H9 (cell line): ENCODE data around the gene CSNK1G1. TPM values are rescaled to one million over a fixed set of nuclear protein-coding genes. Genes with fewer than 3 reads are reported as not detected.
A peak's percentile ranks its signal among the peaks of the same experiment; 100 is the strongest.
"Not testable (repeated sequence)": the region's sequence is repeated elsewhere in the genome, so short reads cannot be mapped to it uniquely, and the experiment has no call there.

Experiments
- DNase-seq: peaks from one replicate; pipeline ENCODE4 v3.0.0-alpha.2; 2017
- H2AFZ ChIP-seq: one replicate; pipeline ENCODE4 v1.6.1; 2013; ENCODE audit warnings: mild to moderate bottlenecking, low read length, control low read depth, moderate library complexity
- H2AK5ac ChIP-seq: 2 replicates; pipeline ENCODE4 v1.6.1; 2013; ENCODE audit warnings: low read length, control low read depth, mixed read lengths; ENCODE audit not compliant: insufficient read length
- H2BK120ac ChIP-seq: one replicate; pipeline ENCODE4 v1.6.1; 2013; ENCODE audit warnings: low read depth, mild to moderate bottlenecking, low read length, control low read depth, inconsistent platforms; ENCODE audit not compliant: poor library complexity, severe bottlenecking
- H2BK12ac ChIP-seq: 2 replicates; pipeline ENCODE4 v1.6.1; 2013; ENCODE audit warnings: low read length, control low read depth, mixed read lengths, low read depth; ENCODE audit not compliant: insufficient read length
- H2BK15ac ChIP-seq: 2 replicates; pipeline ENCODE4 v1.6.1; 2013; ENCODE audit warnings: low read depth, low read length, control low read depth
- H2BK20ac ChIP-seq: one replicate; pipeline ENCODE4 v1.6.1; 2013; ENCODE audit warnings: low read depth, mild to moderate bottlenecking, low read length, control low read depth, inconsistent platforms; ENCODE audit not compliant: poor library complexity, severe bottlenecking
- H2BK5ac ChIP-seq: 2 replicates; pipeline ENCODE4 v1.6.1; 2013; ENCODE audit warnings: low read length, control low read depth, mixed read lengths; ENCODE audit not compliant: insufficient read length
- H3K14ac ChIP-seq: 2 replicates; pipeline ENCODE4 v1.6.1; 2013; ENCODE audit warnings: low read length, control low read depth; ENCODE audit not compliant: insufficient read depth
- H3K18ac ChIP-seq: 2 replicates; pipeline ENCODE4 v1.6.1; 2013; ENCODE audit warnings: low read depth, mild to moderate bottlenecking, mixed read lengths, low read length, control low read depth; ENCODE audit not compliant: insufficient read length
- H3K23ac ChIP-seq: 2 replicates; pipeline ENCODE4 v1.6.1; 2013; ENCODE audit warnings: low read length, control low read depth, mixed read lengths, low read depth; ENCODE audit not compliant: insufficient read length
- H3K23me2 ChIP-seq: 2 replicates; pipeline ENCODE4 v1.6.1; 2013; ENCODE audit warnings: low read depth, mild to moderate bottlenecking, mixed read lengths, low read length, control low read depth; ENCODE audit not compliant: insufficient read length, poor library complexity, severe bottlenecking
- H3K27ac ChIP-seq: 2 replicates; pipeline ENCODE4 v1.5.1; 2013; ENCODE audit warnings: low read length, control low read depth, mixed read lengths, low read depth; ENCODE audit not compliant: insufficient read length
- H3K27me3 ChIP-seq: 2 replicates; pipeline ENCODE4 v1.6.1; 2013; ENCODE audit warnings: low read length, control low read depth, inconsistent platforms; ENCODE audit not compliant: insufficient read depth
- H3K4ac ChIP-seq: 2 replicates; pipeline ENCODE4 v1.6.1; 2013; ENCODE audit warnings: low read depth, mild to moderate bottlenecking, control low read depth, inconsistent platforms, low read length, moderate library complexity
- H3K4me1 ChIP-seq: 2 replicates; pipeline ENCODE4 v1.6.1; 2013; ENCODE audit warnings: low read length, control low read depth, inconsistent platforms; ENCODE audit not compliant: insufficient read depth
- H3K4me2 ChIP-seq: 2 replicates; pipeline ENCODE4 v1.6.1; 2013; ENCODE audit warnings: low read length, control low read depth, mixed read lengths; ENCODE audit not compliant: insufficient read length, insufficient read depth
- H3K56ac ChIP-seq: 2 replicates; pipeline ENCODE4 v1.6.1; 2013; ENCODE audit warnings: low read depth, mild to moderate bottlenecking, mixed read lengths, low read length, control low read depth; ENCODE audit not compliant: insufficient read length
- H3K79me1 ChIP-seq: 2 replicates; pipeline ENCODE4 v1.6.1; 2013; ENCODE audit warnings: low read depth, mild to moderate bottlenecking, moderate library complexity, low read length, control low read depth, inconsistent platforms; ENCODE audit not compliant: insufficient read depth, poor library complexity, severe bottlenecking
- H3K79me2 ChIP-seq: 2 replicates; pipeline ENCODE4 v1.6.1; 2013; ENCODE audit warnings: low read length, control low read depth, inconsistent platforms; ENCODE audit not compliant: insufficient read depth
- H3K9ac ChIP-seq: 2 replicates; pipeline ENCODE4 v1.6.1; 2013; ENCODE audit warnings: low read length, control low read depth, mixed read lengths; ENCODE audit not compliant: insufficient read length; ENCODE audit errors: extremely low read depth
- H3K9me3 ChIP-seq: one replicate; pipeline ENCODE4 v1.6.1; 2013; ENCODE audit warnings: low read depth, low read length, inconsistent platforms; ENCODE audit not compliant: control insufficient read depth
- H3T11ph ChIP-seq: one replicate; pipeline ENCODE4 v1.6.1; 2013; ENCODE audit warnings: mild to moderate bottlenecking, low read length, control low read depth, inconsistent platforms
- H4K20me1 ChIP-seq: one replicate; pipeline ENCODE4 v1.6.1; 2013; ENCODE audit not compliant: control insufficient read depth, insufficient read length, insufficient read depth
- H4K5ac ChIP-seq: 2 replicates; pipeline ENCODE4 v1.6.1; 2013; ENCODE audit warnings: low read depth, mild to moderate bottlenecking, mixed read lengths, low read length, control low read depth; ENCODE audit not compliant: insufficient read length
- H4K8ac ChIP-seq: replicated peaks from 2 replicates; pipeline ENCODE4 v1.6.1; 2013; ENCODE audit warnings: low read length, control low read depth, mixed read lengths, low read depth; ENCODE audit not compliant: insufficient read length
- H4K91ac ChIP-seq: 2 replicates; pipeline ENCODE4 v1.6.1; 2013; ENCODE audit warnings: low read depth, mild to moderate bottlenecking, moderate library complexity, mixed read lengths, low read length, control low read depth; ENCODE audit not compliant: insufficient read length
- H3K27ac Mint-ChIP-seq, 3 experiments: 2 replicates in 2 of 3; 3 replicates in 1 of 3; pipeline ENCODE4 v1.8.0; 2020 to 2021; ENCODE audit warnings: mixed read lengths in 3 of 3, mild to moderate bottlenecking in 1 of 3, moderate library complexity in 1 of 3
- H3K27me3 Mint-ChIP-seq: 2 replicates; pipeline ENCODE4 v1.8.0; 2021; ENCODE audit warnings: low read depth, mild to moderate bottlenecking, moderate library complexity, mixed read lengths
- H3K36me3 Mint-ChIP-seq, 3 experiments: 2 replicates in 2 of 3; 3 replicates in 1 of 3; pipeline ENCODE4 v1.8.0; 2020 to 2021; ENCODE audit warnings: low read depth in 3 of 3, mixed read lengths in 3 of 3; ENCODE audit not compliant: insufficient read depth in 1 of 3
- H3K4me1 Mint-ChIP-seq, 2 experiments: 2 replicates each; pipeline ENCODE4 v1.8.0; 2020; ENCODE audit warnings: mixed read lengths in 2 of 2
- H3K4me3 Mint-ChIP-seq, 2 experiments: 2 replicates in 1 of 2; 3 replicates in 1 of 2; pipeline ENCODE4 v1.8.0; 2020 to 2021; ENCODE audit warnings: mild to moderate bottlenecking in 2 of 2, mixed read lengths in 2 of 2, moderate library complexity in 1 of 2
- H3K9me3 Mint-ChIP-seq, 2 experiments: 2 replicates in 1 of 2; 3 replicates in 1 of 2; pipeline ENCODE4 v1.8.0; 2020; ENCODE audit warnings: mild to moderate bottlenecking in 2 of 2, mixed read lengths in 2 of 2, moderate library complexity in 1 of 2
- CTCF ChIP-seq: fragments of 200-600 bp; sonication (generic); conservative IDR thresholded peaks from 3 replicates; pipeline ENCODE4 v1.8.0; 2021; ENCODE audit warnings: antibody characterized with exemption, mild to moderate bottlenecking
- WGBS: extraction: QIAGEN DNeasy Blood & Tissue Kit; methylation state at CpG from one replicate; pipeline ENCODE4 v1.1.7; 2013; ENCODE audit warnings: missing lambda C conversion rate, low lambda C conversion rate, mixed read lengths; ENCODE audit not compliant: insufficient read length; ENCODE audit errors: extremely low coverage; 5-methylcytosine and 5-hydroxymethylcytosine counted together
- total RNA-seq: library from RNA; stranded (reverse); gene quantifications from 2 replicates; pipeline ENCODE4 v1.2.1, GENCODE V29; 2021

CSNK1G1 gene
- total RNA-seq, 1 experiment from 2014 or later = 17.1 TPM

- H2AFZ ChIP-seq = peak within 1 kb of the TSS; percentile 57
- no peak within 1 kb of the TSS for H4K91ac ChIP-seq
- H3K4me1 ChIP-seq = no peaks in the 10 kb centered on the region
- no peak within 1 kb of the TSS for H3K56ac ChIP-seq
- Mint-ChIP-seq H3K27me3 (no peaks in the 10 kb centered on the region), H3K4me3 (peak within 1 kb of the TSS; percentile 91 to 95), H3K36me3 (peaks cover 6 to 18% (median 15%) of the 10 kb centered on the region in 3 experiments; a peak in 6 of 7 replicates), H3K4me1 (peaks cover 10 to 19% of the 10 kb centered on the region in 2 experiments), H3K27ac (peak within 1 kb of the TSS in 2 of 3 experiments; percentile 93 to 97; a peak in 4 of 7 replicates), H3K9me3 (no peaks in the 10 kb centered on the region)
- H2BK12ac ChIP-seq = no peak within 1 kb of the TSS
- H2BK20ac ChIP-seq = no peak within 1 kb of the TSS
- TF ChIP-seq CTCF = no peak
- H4K20me1 ChIP-seq = no peaks in the 10 kb centered on the region
- no peak within 1 kb of the TSS for H2AK5ac ChIP-seq
- H3K4ac ChIP-seq = no peak within 1 kb of the TSS; the same call in 1 of the 2 replicates
- no peak within 1 kb of the TSS for H3T11ph ChIP-seq
- no peak within 1 kb of the TSS for H2BK120ac ChIP-seq
- H4K8ac ChIP-seq = no peak within 1 kb of the TSS
- peak within 1 kb of the TSS; percentile 84 for H3K4me2 ChIP-seq
- no peaks in the 10 kb centered on the region for H3K79me2 ChIP-seq
- H3K9ac ChIP-seq = peak within 1 kb of the TSS; percentile 94
- no peak within 1 kb of the TSS for H4K5ac ChIP-seq
- H3K27ac ChIP-seq = no peak within 1 kb of the TSS
- no peak within 1 kb of the TSS for H2BK15ac ChIP-seq
- H2BK5ac ChIP-seq = no peak within 1 kb of the TSS
- H3K79me1 ChIP-seq = peaks cover 3% of the 10 kb centered on the region
- no peaks in the 10 kb centered on the region for H3K27me3 ChIP-seq
- peak; percentile 97 for DNase-seq
- peak within 1 kb of the TSS; percentile 88 for H3K18ac ChIP-seq
- no CpG with 5 or more reads among the region's 38 CpGs for WGBS
- H3K14ac ChIP-seq = 0 out of 2 replicates have a peak within 1 kb of the TSS, but pooled peaks have one; percentile 74
- H3K23ac ChIP-seq = no peak within 1 kb of the TSS
- no peaks in the 10 kb centered on the region for H3K9me3 ChIP-seq
- H3K23me2 ChIP-seq = no peaks in the 10 kb centered on the region
These were observed 25.2 kb upstream of the CSNK1G1 start, which contains the start of gene PCLAF for GRCh38 chr15:64381000-64381751. TSS of gene PCLAF (minus strand) at chr15:64381441. CDS start at chr15:64381371, 70 bp downstream.

- H3K27ac Mint-ChIP-seq = peak overlapping the region in 2 of 3 experiments; percentile 68 to 83; a peak in 4 of 7 replicates
- peaks cover 10 to 19% of the 10 kb centered on the region in 2 experiments for H3K4me1 Mint-ChIP-seq
- H4K5ac ChIP-seq, H2BK15ac ChIP-seq, H3K4ac ChIP-seq, H2BK12ac ChIP-seq, H3K23ac ChIP-seq, H3K18ac ChIP-seq, H3K56ac ChIP-seq, H3K9me3 Mint-ChIP-seq, H2BK20ac ChIP-seq, H2AFZ ChIP-seq, H3K27me3 Mint-ChIP-seq, H4K20me1 ChIP-seq, H2AK5ac ChIP-seq, H4K8ac ChIP-seq, H3K23me2 ChIP-seq, H3K9me3 ChIP-seq, H2BK120ac ChIP-seq, H3K4me1 ChIP-seq, DNase-seq, H2BK5ac ChIP-seq, H3T11ph ChIP-seq, H3K79me1 ChIP-seq, H3K14ac ChIP-seq, H4K91ac ChIP-seq, H3K79me2 ChIP-seq, H3K27me3 ChIP-seq, H3K27ac ChIP-seq: not testable (repeated sequence)
- Histone ChIP-seq H3K4me2 (peak overlapping the region; percentile 84), H3K9ac (peak overlapping the region; percentile 94)
- peaks cover 11 to 25% (median 23%) of the 10 kb centered on the region in 3 experiments for H3K36me3 Mint-ChIP-seq
- no CpG with 5 or more reads among the region's 11 CpGs for WGBS
- H3K4me3 Mint-ChIP-seq = peak overlapping the region; percentile 91 to 95
These were observed 24.3 kb upstream of the CSNK1G1 start for GRCh38 chr15:64380130-64380870.
